ENCODE measurements around the gene RNF26.

Gene RNF26

DNA sequence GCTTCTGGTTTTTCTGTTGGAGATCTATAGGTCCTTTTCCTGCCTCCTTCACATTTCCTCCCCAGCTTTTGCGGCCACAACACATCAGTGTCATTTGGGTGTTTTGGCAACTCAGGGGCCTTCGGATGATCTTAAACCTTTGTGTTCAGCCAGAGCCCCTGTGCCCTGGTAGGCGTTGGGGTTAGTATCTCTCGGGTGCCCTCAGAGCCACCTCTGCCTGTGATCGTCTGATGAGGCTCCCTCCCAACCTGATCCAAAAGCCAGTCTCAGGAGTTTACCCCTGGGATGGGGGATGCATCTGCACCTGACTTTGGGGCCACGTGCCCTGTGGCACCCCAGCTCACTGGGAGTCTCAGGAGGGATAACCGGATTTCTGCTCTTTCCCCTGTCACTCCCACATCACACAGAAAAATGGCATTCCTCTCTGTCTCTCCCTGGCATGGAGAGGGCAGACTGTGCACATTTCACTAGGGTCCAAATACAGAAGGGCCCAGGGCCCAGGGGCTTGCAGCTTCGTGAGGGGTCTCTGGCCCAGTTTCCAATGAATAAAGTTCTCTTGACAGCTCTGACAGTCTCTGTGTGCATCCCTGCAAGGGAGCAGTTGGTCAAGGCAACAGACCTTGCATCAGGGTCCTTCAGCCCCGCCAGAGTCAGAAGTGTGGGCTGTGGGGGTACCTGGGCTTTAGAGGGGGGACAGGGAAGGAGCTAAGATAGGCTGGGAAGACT, 2.6 kb downstream of the RNF26 start:
- no peak for DNase-seq (ENCODE audit: low read depth in 2 of 2)

DNA sequence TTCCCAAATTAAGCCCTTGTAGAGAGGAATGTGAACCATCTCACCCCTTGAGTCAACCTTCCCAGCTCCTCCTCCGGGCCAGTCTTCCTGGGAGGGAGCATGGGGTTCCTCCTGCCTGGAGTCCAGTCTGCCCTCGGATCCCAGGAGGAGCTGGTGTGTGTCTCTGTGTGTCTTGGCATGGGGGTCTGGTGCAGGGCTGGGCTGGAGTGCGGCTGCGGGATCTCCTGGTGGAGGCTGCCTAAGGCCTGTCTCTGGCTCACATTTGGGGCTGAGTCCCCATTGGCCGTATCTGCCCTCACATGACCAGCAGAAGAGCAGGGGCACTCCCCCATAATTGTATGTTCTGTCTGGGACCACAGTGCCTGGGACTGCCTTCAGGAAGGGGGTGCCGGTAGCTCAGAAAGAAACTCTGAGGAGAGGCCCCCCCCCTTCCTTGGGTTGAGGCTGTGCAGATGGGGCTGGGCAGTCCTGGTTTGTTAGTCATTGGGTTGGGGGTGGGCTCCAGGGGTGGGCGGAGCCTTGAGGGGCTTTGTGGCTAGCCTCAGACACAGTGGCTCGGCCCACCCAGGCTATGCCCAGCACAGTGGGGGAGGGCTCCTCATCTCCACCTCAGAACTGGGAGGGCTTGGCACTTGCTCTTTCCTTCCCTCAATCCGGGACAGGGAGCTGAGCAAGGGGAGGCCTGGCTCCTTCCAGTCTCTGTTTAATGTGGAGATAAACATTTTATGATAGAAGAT, 3.4 kb downstream of the RNF26 start:
- no peak for DNase-seq (ENCODE audit: low read depth in 2 of 2)

- peak in 1 of 2 donors; percentile 41 for DNase-seq (ENCODE audit: low read depth in 2 of 2)
Measured at GRCh38 chr11:119338318-119338890, 4.1 kb downstream of the RNF26 start.

DNA sequence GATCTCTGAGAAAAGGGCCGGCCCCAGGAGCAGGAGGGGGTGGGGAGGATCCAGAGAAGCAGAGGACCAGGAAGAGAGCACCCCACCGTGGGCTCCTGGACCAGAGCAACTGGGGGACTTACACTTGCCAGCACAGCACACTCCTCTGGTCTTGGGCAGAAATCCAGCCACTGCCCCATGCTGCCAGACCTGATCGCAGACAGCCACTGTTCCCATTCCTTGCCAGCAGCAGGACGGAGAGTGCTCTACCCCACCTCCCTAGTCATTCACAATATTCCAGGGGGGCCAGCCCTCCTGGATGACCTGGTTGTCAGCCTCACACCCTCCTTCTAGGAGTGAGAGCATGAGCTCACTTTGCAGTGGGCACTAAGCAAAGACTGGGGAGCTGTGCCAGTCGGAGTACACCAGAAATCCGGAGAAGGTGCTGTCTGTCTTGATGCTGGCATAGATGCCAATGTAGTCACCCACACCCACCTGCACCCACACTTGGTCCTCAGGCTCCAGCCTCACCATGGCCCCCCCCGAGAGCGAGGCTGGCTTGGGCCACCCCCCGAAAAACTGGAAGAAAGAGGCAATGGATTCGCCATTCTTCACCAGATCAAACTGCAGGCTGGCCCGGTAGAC, 4.8 kb downstream of the RNF26 start:
- DNase-seq (ENCODE audit: low read depth in 2 of 2): no peak

- DNase-seq (ENCODE audit: low read depth in 2 of 2): no peak
Measured at GRCh38 chr11:119339589-119340334, 5.4 kb downstream of the RNF26 start.

GRCh38 chr11:119340335-119341221, 6.3 kb downstream of the RNF26 start, which contains the start of gene C1QTNF5:
Gene C1QTNF5, minus strand, starts transcription at chr11:119340883. Its CDS starts 486 bp downstream, at chr11:119340397.
- no peak for DNase-seq (ENCODE audit: low read depth in 2 of 2)

GRCh38 chr11:119341222-119342022, 7.1 kb downstream of the RNF26 start:
- DNase-seq (ENCODE audit: low read depth in 2 of 2): no peak

GRCh38 chr11:119342023-119342300, 7.6 kb downstream of the RNF26 start:
- no peak for DNase-seq (ENCODE audit: low read depth in 2 of 2)

GRCh38 chr11:119342362-119343130, 8.2 kb downstream of the RNF26 start:
- DNase-seq (ENCODE audit: low read depth in 2 of 2): no peak

DNA sequence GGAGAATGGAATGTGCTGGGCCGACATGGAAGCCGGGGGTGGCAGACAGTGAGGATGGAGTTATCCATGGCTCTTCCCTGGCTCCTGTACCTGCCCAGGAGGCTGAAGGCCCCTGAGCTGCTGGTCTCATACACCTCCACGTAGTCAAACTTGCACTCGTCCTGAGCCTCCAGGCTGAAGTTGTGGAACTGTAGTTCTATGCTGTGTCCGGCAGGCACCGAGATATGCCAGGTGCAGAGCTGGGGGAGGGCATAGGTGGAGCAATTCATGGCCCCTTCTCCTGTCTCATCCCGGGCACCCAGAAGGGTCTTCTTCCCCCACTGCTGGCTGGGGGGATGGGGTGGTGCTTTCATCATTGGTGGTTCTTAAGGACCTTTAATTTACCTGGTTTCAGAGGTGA, 9.4 kb downstream of the RNF26 start:
- no peak for DNase-seq (ENCODE audit: low read depth in 2 of 2)

DNA sequence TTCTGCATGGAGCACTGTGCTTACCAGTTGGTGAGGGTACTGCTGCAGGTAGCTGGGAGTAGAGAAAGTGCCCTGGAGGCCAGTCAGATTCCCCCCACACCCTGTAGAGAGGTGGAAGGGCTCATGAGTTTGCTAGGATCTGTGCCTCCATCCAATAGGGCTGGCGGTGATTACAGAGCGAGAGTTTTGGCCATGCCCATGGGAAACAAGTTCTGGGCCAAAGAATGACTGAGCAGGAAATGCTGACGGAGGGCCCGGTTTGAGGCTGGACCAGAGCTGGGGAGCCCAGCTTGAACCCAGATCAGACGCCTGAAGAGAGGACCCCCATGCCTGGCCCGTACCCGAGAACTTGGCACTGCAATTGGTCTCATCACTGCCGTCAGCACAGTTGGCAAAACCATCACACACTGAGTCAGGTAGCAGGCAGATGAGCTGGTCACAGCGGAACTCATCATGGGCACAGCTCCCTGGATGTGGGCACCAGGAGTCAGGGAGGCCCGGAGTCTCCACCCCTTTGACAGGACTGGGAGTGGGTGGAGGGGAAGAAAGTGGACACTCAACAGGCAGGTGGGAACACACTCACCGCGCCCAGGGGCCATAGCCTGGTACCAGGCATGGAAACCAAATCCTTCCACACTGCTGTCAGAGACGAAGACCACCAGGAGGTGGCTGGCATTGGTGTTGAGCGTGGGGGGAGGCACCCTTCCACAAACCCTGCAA, 10.1 kb downstream of the RNF26 start:
- no peak for DNase-seq (ENCODE audit: low read depth in 2 of 2)

- no peak for DNase-seq (ENCODE audit: low read depth in 2 of 2)
Measured at GRCh38 chr11:119345685-119346084, 11.4 kb downstream of the RNF26 start.

GRCh38 chr11:119346605-119347004, 12.3 kb downstream of the RNF26 start, which contains the start of gene MFRP:
Gene MFRP, minus strand, starts transcription at chr11:119346705. Its CDS starts 192 bp downstream, at chr11:119346513.
- no peak for DNase-seq (ENCODE audit: low read depth in 2 of 2)

DNA sequence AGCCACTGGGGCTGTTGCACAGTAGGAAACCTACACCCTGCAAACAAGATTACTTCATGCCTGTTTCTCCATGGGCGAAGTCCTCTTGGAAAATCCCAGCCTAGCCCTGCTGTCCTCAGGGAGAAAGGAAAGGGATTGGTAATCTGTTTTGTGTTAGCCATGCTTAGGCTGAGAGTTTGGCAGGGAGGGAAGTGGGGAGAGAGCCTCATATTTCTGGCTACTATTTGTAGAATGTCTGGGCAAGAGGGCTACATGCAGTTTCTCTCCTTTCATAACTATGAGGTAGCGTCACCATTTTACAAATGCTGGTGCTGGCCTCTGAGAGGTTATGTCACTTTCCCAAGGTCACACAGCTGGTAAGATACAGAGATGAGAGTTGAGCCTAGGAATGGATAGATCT, 12.9 kb downstream of the RNF26 start:
- DNase-seq (ENCODE audit: low read depth in 2 of 2): no peak

DNA sequence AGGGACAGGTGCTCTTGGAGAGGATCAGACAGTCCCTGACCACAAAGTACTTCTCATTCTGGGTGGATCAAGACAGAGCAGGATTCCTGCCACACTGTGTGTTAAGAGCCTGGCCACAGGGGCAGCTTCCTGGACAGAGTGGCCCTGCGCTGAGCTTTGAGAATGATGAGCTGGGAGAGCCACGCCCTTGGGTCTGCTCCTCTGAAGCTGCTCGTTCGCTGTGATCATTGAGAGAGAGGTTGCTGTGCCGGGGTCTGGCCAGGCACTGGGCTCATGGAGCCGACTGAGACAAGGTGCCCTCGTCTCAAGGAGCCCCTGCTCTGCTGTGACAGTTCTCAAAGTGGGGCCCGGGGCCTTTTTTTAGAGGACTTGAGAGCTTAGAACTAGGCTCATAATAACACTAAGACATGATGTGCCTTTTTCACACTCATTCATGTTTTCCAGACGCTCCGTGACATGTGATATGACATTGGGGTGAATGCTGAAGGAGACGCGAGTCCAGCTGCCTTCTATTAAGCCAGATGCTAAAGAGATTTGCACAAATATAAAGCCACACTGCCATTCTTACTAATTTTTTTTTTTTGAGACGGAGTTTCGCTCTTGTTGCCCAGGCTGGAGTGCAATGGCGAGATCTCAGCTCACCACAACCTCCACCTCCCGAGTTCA, 13.7 kb downstream of the RNF26 start:
- DNase-seq (ENCODE audit: low read depth in 2 of 2): no peak

DNA sequence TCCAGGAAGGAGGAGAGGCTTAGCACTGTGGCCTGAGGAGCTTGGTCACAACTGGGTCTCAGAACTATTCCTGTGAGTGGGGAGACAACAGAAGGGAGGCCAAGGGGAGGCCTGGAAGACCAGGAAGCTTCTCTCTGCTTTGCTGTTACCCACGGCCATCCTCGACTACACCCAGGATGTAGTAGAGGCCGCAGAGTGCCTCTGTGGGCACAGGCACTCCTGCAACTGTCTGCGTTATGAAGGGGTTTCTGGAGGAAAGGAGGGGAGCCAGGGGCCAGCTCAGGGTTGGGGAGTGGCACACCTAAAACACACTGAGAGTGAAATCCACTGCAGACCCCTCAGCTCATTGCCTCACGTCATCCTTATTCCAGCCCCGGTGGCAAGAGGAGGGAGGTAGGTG, 16.0 kb downstream of the RNF26 start:
- no peak for DNase-seq (ENCODE audit: low read depth in 2 of 2)

DNA sequence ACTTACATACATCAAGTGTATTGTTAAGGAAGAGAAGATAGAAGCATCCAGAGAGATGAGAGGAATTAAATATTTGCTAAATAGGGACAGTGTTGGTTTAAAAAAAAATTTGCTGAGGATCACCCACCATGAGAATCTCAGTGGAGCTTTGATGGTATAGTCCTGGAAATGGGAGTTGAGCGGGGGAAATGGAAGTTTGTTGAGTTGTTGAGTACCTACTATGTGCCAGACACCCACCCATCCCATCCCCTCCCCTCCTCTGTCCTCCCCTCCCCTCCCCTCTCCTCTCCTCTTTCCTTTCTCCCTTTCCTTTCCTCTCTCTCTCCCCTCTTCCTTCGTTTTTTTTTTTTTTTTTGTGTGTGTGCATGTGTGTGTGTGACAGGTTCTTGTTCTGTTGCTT, 16.9 kb downstream of the RNF26 start:
- no peak for DNase-seq (ENCODE audit: low read depth in 2 of 2)

GRCh38 chr11:119352857-119353260, 18.5 kb downstream of the RNF26 start:
- DNase-seq (ENCODE audit: low read depth in 2 of 2): no peak
